ENCODE results near the gene CPSF4.

CPSF4 gene

DNA sequence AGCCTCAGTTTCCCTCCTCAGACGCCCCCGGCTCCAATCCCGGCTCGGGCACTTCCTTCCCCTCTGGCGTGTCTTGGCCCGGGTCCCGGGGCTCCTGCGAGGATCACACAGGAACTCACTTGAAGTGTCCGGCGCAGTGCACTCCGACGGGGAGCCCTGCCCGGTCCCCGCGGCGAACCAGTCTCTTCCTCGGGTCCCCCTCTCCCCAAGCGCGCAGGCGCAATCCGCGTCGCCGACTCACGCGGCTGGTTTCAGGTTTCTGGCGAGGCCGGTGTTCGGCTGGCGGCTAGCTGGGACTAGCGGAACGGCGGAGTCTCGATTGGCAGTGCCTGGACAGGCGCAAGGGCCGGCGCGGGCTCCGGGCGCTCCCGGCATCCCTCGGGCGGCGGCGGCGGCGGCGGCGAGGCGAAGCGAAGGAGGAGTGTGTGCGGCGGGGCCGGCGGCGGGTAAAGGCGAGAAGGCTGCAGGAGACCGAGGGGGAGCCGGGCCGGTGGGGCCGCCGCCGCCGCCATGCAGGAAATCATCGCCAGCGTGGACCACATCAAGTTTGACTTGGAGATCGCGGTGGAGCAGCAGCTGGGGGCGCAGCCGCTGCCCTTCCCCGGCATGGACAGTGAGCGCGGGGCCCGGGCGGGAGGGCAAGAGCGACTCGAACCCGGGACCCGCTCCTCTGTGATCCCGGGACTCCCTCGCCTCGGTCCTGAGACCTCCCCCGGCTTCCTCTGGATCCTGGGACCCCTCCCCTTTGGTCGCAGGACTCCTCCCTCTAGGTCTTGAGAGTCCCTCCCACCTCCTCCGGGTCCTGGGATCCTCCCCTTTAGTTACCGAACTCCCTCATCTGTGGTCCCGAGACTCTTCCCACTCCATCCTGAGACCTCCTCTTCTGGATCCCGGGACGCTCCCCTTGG, at the start of gene CPSF4, which contains the start of gene PTCD1:
Gene CPSF4, plus strand, starts transcription at position 371 of the 908 bp plus-strand sequence. Its CDS starts 140 bp downstream, at position 511.
Gene PTCD1, minus strand, starts transcription at position 226 of the 908 bp plus-strand sequence. CDS start 3,556 bp downstream, outside the sequence.
- peak; percentile 98 for DNase-seq

GRCh38 chr7:99389772-99390171, 49.0 kb upstream of the CPSF4 start:
- DNase-seq: no peak

GRCh38 chr7:99390941-99391602, 47.7 kb upstream of the CPSF4 start:
- no peak for DNase-seq

- no peak for DNase-seq
These were observed 46.7 kb upstream of the CPSF4 start for GRCh38 chr7:99392046-99392445.

GRCh38 chr7:99392659-99393354, 45.9 kb upstream of the CPSF4 start:
- DNase-seq: peak; percentile 82

DNA sequence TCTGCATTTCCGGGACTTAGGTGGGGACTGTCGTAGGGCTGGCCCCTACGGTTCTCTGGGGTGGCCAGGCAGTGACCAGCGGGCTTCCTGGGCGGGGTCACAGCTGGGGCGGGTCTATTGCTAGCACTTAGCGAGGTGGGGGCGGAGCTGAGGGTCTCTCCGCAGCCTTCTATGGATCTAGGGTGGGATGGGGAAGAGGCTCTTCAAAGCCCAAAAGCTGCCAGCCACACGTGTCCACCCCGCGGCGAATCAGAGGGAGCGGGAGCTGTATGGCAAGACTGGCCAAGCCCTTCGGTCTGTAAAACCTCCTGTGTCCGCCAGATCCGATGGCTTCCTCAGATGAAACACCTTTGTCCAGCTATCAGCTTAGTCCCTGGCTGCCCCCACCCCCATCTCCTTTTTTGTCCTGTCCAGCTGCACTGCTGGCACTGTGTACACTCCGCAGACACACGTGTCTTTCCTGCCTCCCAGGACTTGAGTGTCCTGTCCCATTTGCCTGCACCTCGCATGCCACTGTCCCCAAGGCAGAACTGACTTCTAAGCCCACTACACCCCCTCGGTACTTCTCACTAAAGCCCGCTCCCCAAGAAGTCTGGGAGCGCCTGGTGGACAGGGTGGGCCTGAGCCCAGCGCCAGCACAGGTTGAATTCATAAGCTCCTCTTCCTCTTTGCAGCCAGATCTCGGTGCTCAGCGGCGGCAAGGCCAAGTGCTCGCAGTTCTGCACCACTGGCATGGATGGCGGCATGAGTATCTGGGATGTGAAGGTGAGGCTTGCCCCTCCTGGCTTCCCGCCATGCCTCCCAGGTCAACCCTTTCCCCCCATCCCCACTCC, 45.2 kb upstream of the CPSF4 start:
- peak; percentile 69 for DNase-seq

DNA sequence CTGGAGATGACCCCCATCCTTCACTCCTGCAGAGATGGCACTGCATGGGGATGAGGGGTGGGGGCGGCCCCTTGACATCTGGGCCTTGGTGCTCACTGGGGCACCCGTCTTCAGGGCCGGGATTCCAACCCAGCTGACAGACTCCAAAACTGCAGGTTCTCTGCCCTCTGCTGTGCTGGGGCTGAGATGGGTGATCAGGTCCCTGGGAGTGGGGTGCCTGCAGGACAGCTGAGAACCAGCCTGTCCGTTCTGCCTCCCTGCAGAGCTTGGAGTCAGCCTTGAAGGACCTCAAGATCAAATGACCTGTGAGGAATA, 44.6 kb upstream of the CPSF4 start:
- no peak for DNase-seq

DNA sequence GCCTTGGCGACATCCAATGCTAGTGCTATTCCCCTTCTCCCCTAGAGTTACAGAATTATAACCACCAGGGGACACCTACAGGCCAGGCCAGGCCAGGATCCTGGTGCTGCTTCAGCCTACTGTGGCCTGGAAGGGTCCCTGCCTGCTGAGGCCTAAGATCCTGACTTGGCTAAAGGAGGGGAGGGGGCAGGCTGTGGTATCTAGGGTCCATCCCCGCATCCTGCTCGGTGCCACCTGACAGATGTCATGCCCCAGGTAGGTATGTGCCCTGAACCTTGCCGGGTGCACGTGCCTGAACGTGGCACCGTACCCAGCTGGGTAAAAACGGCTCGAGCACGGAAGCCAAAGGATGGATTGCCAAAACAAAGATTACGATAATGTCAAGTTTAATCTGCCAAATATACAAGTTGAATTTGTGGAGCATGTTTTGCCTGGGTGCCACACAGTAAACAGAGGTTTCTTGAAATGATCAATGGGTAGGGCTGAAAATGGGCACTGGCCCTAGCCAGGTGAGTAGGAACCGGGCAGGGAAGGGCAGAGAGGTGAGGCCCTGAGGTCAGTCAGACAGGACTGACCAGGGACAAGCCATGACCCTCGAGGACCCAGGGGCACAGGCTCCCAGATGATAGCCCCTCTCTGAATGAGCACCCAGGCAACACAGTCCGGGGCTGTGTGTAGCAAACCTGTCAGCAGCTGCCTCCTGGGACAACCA, 43.0 kb upstream of the CPSF4 start:
- DNase-seq: no peak

DNA sequence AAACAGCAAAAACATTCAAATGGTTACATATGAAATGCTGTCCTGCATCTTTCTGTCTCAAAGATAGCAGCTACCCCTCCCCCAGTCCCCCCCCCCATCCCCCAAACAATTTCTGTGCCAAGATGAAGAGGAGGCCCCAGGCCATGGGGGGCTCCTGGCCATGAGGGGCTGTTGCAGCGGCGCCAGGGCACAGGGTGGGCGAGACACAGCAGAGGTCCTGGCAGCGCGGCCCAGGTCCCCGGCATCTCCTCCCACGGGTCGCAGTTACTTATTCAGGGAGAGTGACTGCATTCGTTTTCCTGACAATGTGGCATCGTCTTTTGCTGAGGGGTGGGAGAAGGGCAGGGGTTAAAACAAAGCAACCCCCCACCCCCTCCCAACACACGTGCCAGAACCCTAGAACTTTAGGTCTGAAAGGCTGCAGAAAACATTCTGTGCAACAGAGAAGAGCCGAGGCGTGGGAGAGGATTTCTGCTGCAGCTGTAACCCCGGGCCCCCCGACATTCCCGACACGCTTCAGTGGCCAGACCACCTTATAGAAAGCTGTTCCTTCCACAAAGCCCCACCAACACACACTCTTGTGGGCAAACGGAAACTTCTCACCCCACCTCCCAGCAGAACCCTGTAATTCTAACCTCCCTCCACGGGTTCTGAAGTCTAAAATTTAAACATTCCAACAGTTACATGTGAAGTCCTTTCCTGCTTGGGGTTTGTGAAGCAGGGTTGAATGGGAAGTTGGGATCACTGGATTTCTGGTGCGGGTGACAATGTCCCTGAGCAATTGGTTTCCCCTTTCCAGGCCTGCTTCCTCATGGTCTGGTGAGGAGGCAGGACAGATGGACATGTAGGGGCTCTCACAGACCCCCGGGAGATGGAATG, 42.1 kb upstream of the CPSF4 start:
- no peak for DNase-seq

GRCh38 chr7:99397297-99397983, 41.3 kb upstream of the CPSF4 start:
- no peak for DNase-seq

GRCh38 chr7:99398891-99399445, 39.8 kb upstream of the CPSF4 start:
- no peak for DNase-seq

GRCh38 chr7:99399597-99399996, 39.1 kb upstream of the CPSF4 start:
- DNase-seq: no peak

DNA sequence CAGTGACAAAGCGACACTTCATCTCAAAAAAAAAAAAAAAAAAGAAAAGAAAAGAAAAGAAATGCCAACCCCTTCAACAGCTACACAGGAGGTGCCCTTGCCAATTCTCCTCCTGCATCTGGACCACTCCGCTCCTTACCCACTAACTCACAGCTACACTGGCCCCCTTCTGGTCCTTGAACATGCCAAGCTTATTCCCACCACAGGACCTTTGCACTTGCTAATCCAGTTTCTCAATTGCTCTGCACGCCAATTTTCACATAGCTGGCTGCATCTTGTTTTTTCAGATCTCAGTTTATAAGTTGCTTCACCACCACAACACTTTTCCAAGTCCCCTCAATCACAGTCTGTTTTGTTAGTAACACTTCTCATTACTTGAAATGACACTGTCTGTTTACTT, 35.9 kb upstream of the CPSF4 start:
- DNase-seq: no peak

DNA sequence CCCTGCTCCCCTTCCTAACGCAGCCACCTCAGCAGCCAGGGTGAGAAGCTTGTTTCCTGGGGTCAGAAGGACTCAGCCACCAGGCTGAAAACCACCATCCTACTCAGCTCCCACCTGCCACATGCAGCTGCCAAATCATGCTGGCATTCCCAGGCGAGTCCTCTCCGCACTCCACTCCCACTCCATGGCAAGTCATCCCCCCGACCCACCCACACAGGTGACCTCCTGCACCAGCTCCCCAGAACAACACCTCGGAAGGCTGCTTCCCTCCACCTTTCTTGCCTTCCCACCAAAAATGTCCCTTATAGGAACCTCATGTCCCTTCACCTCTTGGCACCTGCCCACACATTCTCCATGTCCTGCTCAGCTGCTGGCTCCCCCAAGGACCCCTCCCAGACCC, 35.0 kb upstream of the CPSF4 start:
- no peak for DNase-seq

- no peak for DNase-seq
These were observed 34.3 kb upstream of the CPSF4 start for GRCh38 chr7:99404235-99404976.

DNA sequence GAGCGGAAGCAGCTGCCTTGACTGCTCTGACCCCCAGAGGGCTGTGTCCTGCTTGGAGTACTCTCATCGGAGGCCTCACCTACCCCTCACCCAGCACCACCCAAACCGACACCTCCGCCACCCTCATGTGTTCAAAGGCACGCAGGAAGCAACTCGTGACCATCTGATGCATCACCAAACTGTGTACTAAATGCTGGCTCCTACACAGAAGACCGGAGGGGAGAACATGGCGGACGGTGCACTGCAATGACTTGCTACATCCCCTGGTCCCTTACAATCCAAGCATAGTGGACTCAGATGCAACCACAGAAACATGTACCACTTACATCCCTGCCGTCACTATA, 33.8 kb upstream of the CPSF4 start:
- DNase-seq: no peak

- DNase-seq: no peak
These were observed 32.2 kb upstream of the CPSF4 start for GRCh38 chr7:99406557-99406956.

GRCh38 chr7:99407872-99408378, 30.8 kb upstream of the CPSF4 start:
- DNase-seq: peak; percentile 58

Measured in right hindlimb (tissue), 1 donor.